Aorta (tissue), 5 donors: ENCODE results near the gene ARMC12. TPM values are rescaled to one million over a fixed set of nuclear protein-coding genes. Genes with fewer than 3 reads are reported as not detected.
"Not testable (repeated sequence)": the region's sequence is repeated elsewhere in the genome, so short reads cannot be mapped to it uniquely, and the experiment has no call there.

Source experiments
- ATAC-seq: fragments of 200-7000 bp; cut with Tn5 transposase; one replicate; pipeline ENCODE4 v1.9.1; 2022; ENCODE audit warnings: moderate library complexity; ENCODE audit not compliant: low FRiP score
- DNase-seq, 2 donors: peaks; one replicate each; pipeline ENCODE4 v3.0.0-alpha.2; 2020
- H3K27ac ChIP-seq, 2 donors: one replicate each; pipeline ENCODE4 v1.5.1; 2013; ENCODE audit warnings: low read length in 2 of 2, mild to moderate bottlenecking in 2 of 2, moderate library complexity in 2 of 2, control low read depth in 1 of 2, inconsistent platforms in 1 of 2, low read depth in 1 of 2
- H3K27me3 ChIP-seq, 2 donors: one replicate each; pipeline ENCODE4 v1.6.1; 2013; ENCODE audit warnings: control low read depth in 1 of 2, low read length in 1 of 2, mild to moderate bottlenecking in 1 of 2, moderate library complexity in 1 of 2; ENCODE audit not compliant: insufficient read depth in 2 of 2, control insufficient read depth in 1 of 2
- H3K36me3 ChIP-seq, 2 donors: one replicate each; pipeline ENCODE4 v1.6.1; 2013; ENCODE audit warnings: control low read depth in 1 of 2, low read length in 1 of 2, mild to moderate bottlenecking in 1 of 2; ENCODE audit not compliant: insufficient read depth in 2 of 2, control insufficient read depth in 1 of 2
- H3K4me1 ChIP-seq, 2 donors: one replicate each; pipeline ENCODE4 v1.6.1; 2013; ENCODE audit warnings: low read length in 2 of 2, control low read depth in 1 of 2, mild to moderate bottlenecking in 1 of 2, moderate library complexity in 1 of 2; ENCODE audit not compliant: insufficient read depth in 2 of 2, control insufficient read depth in 1 of 2
- H3K4me3 ChIP-seq, 2 donors: one replicate each; pipeline ENCODE4 v1.5.1; 2013; ENCODE audit warnings: low read length in 2 of 2, control low read depth in 1 of 2, mild to moderate bottlenecking in 1 of 2
- H3K9me3 ChIP-seq: one replicate; pipeline ENCODE4 v1.6.1; 2013; ENCODE audit warnings: mild to moderate bottlenecking, low read length; ENCODE audit not compliant: control insufficient read depth
- WGBS, 2 donors: extraction: QIAGEN DNeasy Blood & Tissue Kit; methylation state at CpG; one replicate each; pipeline ENCODE4 v1.1.7; 2013; 5-methylcytosine and 5-hydroxymethylcytosine counted together
- intact Hi-C, 2 donors: fragments of 100-400 bp; cut with DNase I; formaldehyde crosslinking; loops; one replicate each; pipeline versions ENCODE4 v1.14.2 to v1.15.0; 2022
- polyA plus RNA-seq, 2 donors: library from polyadenylated mRNA; stranded (reverse); fragments of 200-250 nt; gene quantifications; one replicate each; pipeline ENCODE4 v1.2.3, GENCODE V29; 2013
- total RNA-seq, 2 donors: library from RNA; stranded (reverse); fragmentation: NEBNext Ultra II Directional; extraction: Animal tissue kit (Norgen Biotek cat#: 25700); gene quantifications; one replicate each; pipeline ENCODE4 v1.2.1, GENCODE V29; 2021
- donor health status: healthy with polysubstance abuse.
- donor health status: Bipolar disorder and iron deficiency.
- donor health status: DM: no; HTN: no; CAD: no.
- donor health status: DM: no; HTN: no; CAD: no.
- donor health status: DM: yes; HTN: yes; CAD: no.

ARMC12 gene
- total and polyA plus RNA-seq, 4 donors: 0.25 to 6.4 (median 0.98) TPM

DNA sequence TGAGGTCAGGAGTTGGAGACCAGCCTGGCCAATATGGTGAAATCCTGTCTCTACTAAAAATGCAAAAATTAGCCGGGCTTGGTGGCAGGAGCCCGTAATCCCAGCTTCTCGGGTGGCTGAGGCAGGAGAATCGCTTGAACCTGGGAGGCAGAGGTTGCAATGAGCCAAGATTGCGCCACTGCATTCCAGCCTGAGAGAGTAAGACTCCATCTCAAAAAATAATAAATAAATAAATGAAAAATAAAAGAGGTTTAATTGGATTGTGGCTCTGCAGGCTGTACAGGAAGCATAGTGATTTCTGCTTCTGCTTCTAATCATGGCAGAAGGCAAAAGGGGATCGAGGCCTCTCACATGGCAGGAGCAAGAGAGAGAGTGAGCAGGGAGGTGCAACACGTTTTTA, 38.4 kb upstream of the ARMC12 start:
- DNase-seq, H3K27ac ChIP-seq, H3K4me3 ChIP-seq, H3K4me1 ChIP-seq, H3K9me3 ChIP-seq, H3K36me3 ChIP-seq, intact Hi-C loops, H3K27me3 ChIP-seq, ATAC-seq: not testable (repeated sequence)
- 88 to 90% methylated on average over 7 of the region's 7 CpGs for WGBS, 2 donors

DNA sequence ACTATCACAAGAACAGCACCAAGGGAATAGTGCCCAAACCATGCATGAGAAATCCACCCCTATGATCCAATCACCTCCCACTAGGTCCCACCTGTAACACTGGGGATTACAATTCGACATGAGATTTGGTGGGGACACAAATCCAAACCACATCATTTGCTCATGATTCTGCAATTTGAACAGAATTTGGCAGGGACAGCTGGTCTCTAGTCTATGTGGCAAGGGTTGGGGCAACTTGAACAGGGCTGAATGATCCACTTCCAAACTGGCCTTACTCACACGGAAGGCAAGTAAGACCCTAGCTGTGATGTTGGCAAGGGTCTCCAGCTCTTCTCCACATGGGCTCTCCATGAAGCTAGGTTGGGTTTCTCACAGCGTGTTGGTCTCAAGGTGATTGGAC, 38.0 kb upstream of the ARMC12 start:
- 85 to 88% methylated on average over 3 of the region's 3 CpGs for WGBS, 2 donors

DNA sequence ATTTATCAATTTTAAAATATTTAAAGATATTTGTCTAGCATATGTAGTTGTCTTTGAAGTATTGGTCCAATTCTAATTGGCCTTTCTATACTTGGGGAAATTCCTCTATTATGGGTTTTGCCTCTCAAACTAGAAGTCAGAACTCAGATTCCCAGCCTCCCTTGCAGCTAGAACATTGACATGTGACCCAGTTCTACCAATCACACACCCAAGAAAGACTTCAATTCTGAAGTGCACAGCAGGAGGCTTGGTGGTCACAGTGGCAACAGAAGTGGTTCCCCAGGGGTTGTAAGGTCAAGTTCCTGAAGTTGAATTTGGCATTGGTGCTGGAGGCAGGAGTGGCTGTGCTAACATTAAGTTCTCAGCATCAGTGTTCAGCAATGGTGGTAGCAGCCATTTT, 33.3 kb upstream of the ARMC12 start:
- Histone ChIP-seq H3K36me3 (no peaks in the 10 kb centered on the region), H3K27ac (no peak overlapping the region), H3K4me3 (no peak overlapping the region), H3K9me3 (peaks cover 3% of the 10 kb centered on the region), H3K27me3 (no peaks in the 10 kb centered on the region), H3K4me1 (no peaks in the 10 kb centered on the region)
- DNase-seq (no peak), ATAC-seq (no peak)
- intact Hi-C loops: no loop called here

More for the DNA sequence above, 38.0 kb upstream of the ARMC12 start:
- DNase-seq (no peak), ATAC-seq (no peak)
- intact Hi-C loops: no loop called here
- Histone ChIP-seq H3K27ac (no peak overlapping the region), H3K9me3 (peaks cover 3% of the 10 kb centered on the region), H3K4me1 (no peaks in the 10 kb centered on the region), H3K27me3 (no peaks in the 10 kb centered on the region), H3K36me3 (no peaks in the 10 kb centered on the region), H3K4me3 (no peak overlapping the region)

DNA sequence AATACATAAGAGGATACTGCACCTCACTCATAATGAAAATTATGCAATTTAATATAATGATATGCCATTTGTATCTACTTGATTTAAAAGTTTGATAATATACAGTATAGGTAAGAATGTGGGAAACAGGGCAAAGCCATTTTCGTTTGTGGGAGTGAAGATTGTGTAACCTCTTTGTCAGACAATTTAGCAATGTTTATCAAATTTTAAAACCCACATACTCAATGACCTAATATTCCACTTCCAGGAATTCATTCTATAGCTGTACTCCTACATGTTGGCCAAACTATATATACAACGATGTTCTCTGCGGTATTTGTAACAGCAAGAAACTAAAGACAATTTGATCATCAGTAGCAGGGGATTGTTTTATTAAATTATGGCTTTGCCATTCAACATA, 30.4 kb upstream of the ARMC12 start:
- intact Hi-C loops: no loop called here
- ATAC-seq (no peak), DNase-seq (no peak)
- Histone ChIP-seq H3K4me1 (no peaks in the 10 kb centered on the region), H3K36me3 (no peaks in the 10 kb centered on the region), H3K9me3 (peaks cover 3% of the 10 kb centered on the region), H3K4me3 (no peak overlapping the region), H3K27me3 (no peaks in the 10 kb centered on the region), H3K27ac (no peak overlapping the region)
- 76 to 78% methylated on average over 3 of the region's 3 CpGs for WGBS, 2 donors

DNA sequence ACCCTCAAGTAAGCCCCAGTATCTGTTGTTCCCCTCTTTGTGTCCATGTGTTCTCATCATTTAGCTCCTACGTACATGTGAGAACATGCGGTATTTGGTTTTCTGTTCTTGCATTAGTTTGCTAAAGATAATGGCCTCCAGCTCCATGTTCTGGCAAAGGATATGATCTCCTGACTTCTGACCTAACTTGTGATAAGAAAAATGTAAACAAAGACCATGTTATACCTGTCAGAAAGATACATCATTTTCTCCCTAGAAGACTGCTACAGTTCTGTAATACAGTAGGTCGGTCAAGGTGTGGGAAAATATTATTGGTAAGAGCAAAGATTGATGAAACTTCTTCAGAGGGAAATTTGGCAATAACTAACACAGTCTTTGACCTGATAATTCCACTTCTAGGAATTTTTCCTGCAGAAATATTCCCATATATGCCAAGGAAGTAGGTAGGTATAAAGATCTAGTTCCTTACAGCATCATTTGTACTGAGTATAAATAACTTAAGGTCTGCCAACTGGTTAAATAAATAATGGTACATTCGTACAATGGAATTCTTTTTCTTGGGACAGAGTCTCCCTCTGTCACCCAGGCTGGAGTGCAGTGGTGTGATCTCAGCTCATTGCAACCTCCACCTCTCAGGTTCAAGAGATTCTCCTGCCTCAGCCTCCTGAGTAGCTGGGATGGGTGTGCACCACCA, 29.0 kb upstream of the ARMC12 start:
- WGBS, 2 donors: 47 to 66% methylated on average over 4 of the region's 4 CpGs
- H3K27me3 ChIP-seq: no peaks in the 10 kb centered on the region
- no peaks in the 10 kb centered on the region for H3K36me3 ChIP-seq
- H3K4me3 ChIP-seq: no peak overlapping the region
- DNase-seq (peak in 1 of 2 donors; percentile 30), ATAC-seq (no peak)
- peaks cover 3% of the 10 kb centered on the region for H3K9me3 ChIP-seq
- intact Hi-C loops: no loop called here
- no peak overlapping the region for H3K27ac ChIP-seq
- no peaks in the 10 kb centered on the region for H3K4me1 ChIP-seq

DNA sequence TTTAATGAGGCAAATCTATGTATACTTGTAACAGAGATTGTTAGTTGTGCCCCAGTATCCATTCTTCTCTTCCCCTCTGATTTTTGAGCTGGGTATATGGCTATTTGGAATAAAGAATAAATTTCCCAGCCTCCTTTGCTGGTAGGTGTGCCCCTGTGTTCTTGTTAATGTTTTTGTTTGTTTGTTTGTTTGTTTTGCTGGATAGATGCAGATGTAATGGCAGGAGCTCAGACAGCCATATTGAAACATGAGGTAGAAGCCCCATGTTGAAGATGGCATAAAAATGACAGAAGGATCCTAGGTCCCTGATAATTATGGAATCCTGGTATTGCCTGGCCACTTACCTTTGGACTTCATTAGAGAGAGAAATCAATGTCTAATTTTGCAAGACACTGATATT, 28.2 kb upstream of the ARMC12 start:
- H3K36me3 ChIP-seq: no peaks in the 10 kb centered on the region
- intact Hi-C loops: no loop called here
- no peaks in the 10 kb centered on the region for H3K4me1 ChIP-seq
- no peaks in the 10 kb centered on the region for H3K27me3 ChIP-seq
- DNase-seq: no peak
- H3K9me3 ChIP-seq: peaks cover 3% of the 10 kb centered on the region
- no peak overlapping the region for H3K4me3 ChIP-seq
- ATAC-seq: no peak
- H3K27ac ChIP-seq: no peak overlapping the region

DNA sequence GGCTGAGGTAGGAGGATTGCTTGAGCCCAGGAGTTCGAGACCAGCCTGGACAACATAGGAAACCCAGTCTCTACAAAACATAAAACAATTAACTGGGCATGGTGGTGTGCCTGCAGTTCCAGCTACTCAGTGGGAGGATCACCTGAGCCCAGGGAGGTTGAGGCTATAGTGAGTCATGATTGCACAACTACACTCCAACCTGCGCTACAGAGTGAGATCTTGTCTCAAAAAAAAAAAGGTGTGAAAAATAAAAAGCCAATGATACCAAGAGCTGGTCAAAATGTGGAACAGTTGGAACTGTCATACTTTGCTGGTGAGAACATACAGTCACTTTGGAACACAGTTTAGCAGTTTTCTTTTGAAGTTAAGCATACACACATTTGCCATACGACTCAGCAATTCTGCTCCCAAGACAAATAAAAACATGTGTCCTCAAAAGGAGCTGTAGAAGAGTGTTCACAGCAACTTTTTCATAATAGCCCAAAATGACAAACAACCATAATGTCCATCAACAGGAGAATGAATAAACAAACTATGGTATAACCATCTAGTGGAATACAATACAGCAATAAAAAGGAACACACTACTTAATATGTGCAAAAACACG, 26.5 kb upstream of the ARMC12 start:
- Histone ChIP-seq H3K27ac (no peak overlapping the region), H3K36me3 (no peaks in the 10 kb centered on the region), H3K27me3 (no peaks in the 10 kb centered on the region), H3K4me1 (no peaks in the 10 kb centered on the region), H3K4me3 (no peak overlapping the region), H3K9me3 (no peaks in the 10 kb centered on the region)
- 61 to 78% methylated on average over 4 of the region's 4 CpGs for WGBS, 2 donors
- intact Hi-C loops: no loop called here
- ATAC-seq (no peak), DNase-seq (peak in 1 of 2 donors; percentile 4)

DNA sequence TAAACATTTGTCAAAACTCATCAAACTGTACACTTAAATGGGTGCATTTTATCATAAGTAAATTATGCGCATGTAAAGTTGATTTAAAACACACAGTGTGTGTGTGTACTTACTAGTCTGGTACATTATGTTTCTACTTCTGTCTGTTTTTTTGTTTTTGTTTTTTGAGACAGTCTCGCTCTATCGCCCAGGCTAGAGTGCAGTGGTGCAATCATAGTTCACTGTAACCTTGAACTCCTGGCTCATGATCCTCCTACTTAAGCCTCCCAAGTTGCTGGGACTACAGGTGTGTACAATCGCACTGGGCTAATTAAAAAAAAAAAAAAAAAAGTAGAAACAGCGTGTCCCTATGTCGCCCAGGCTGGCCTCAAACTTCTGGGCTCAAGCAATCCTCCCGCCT, 25.1 kb upstream of the ARMC12 start:
- no peak for DNase-seq
- Histone ChIP-seq H3K27ac (no peak overlapping the region), H3K4me3 (no peak overlapping the region), H3K36me3 (no peaks in the 10 kb centered on the region), H3K4me1 (no peaks in the 10 kb centered on the region), H3K9me3 (no peaks in the 10 kb centered on the region), H3K27me3 (no peaks in the 10 kb centered on the region)
- intact Hi-C loops: no loop called here
- 95 to 96% methylated on average over 7 of the region's 7 CpGs for WGBS, 2 donors
- ATAC-seq: no peak

DNA sequence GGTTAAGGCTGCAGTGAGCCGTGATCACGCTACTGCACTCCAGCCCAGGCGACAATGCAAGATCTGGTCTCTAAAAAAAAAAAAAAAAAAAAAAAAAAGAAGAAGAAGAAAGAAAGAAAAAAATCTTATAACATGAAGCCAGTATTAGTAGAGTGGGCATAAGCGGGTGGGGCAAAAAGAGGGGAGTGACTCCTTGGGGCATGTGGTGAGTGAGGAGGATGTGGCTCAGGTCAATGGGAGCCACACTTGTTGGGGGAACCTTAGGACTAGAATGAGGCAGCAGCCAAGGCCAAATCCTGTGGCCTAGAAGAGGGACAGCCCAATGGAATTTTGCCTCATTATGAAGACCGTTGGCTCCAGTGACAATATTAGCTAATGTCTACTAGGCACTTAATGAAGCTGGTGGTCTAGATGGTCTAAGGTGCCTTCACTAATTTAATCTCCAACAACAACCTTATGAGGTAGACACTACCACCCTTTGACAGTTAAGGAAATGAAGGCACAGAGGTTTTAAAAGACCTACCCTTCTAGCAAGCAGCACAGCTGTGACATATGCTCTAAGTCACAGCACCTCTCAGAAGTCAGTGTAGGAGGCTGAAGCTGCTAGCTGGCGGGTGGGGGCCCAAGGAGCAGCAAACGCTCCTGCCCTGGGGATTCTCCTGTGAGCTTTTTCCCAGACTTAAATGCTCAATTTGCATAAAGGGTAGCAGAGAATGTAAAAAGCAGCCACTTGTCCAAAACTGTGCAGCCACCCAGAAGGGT, 23.6 kb upstream of the ARMC12 start:
- WGBS, 2 donors: 91 to 96% methylated on average over 7 of the region's 7 CpGs
- intact Hi-C loops: no loop called here

More for the DNA sequence above, 23.6 kb upstream of the ARMC12 start:
- no peak for ATAC-seq
- Histone ChIP-seq H3K4me3 (no peak overlapping the region), H3K27ac (no peak overlapping the region), H3K9me3 (no peaks in the 10 kb centered on the region), H3K27me3 (no peaks in the 10 kb centered on the region), H3K4me1 (no peaks in the 10 kb centered on the region), H3K36me3 (no peaks in the 10 kb centered on the region)
- DNase-seq: peak in 1 of 2 donors; percentile 39
